Neural cell (in vitro differentiated cells): ENCODE measurements around the gene MAD2L1. TPM values are rescaled to one million over a fixed set of nuclear protein-coding genes. Genes with fewer than 3 reads are reported as not detected.

Experiments
- H2AFZ ChIP-seq: fragments of 200-600, 300-800 bp; sonication (generic), shearing (Covaris generic); 2 replicates; pipeline ENCODE4 v1.6.0; 2014; ENCODE audit warnings: low read depth, mild to moderate bottlenecking, antibody characterized with exemption, low read length, moderate library complexity
- H3F3A ChIP-seq: fragments of 200-600 bp; shearing (Covaris generic); 2 replicates; pipeline ENCODE4 v1.6.1; 2016; ENCODE audit warnings: mild to moderate bottlenecking, moderate library complexity, mixed read lengths, antibody characterized with exemption, low read length; ENCODE audit not compliant: insufficient read depth, poor library complexity, severe bottlenecking
- H3K27ac ChIP-seq: fragments of 200-600, 300-800 bp; sonication (generic), shearing (Covaris generic); 2 replicates; pipeline ENCODE4 v1.5.1; 2014; ENCODE audit warnings: mild to moderate bottlenecking, low read length, moderate library complexity
- H3K27me3 ChIP-seq: fragments of 300-800, 200-600 bp; sonication (generic), shearing (Covaris generic); 2 replicates; pipeline ENCODE4 v1.6.0; 2014; ENCODE audit warnings: mild to moderate bottlenecking, low read depth, low read length, moderate library complexity; ENCODE audit not compliant: insufficient read depth
- H3K36me3 ChIP-seq: fragments of 300-800, 200-600 bp; sonication (generic), shearing (Covaris generic); 2 replicates; pipeline ENCODE4 v1.5.1; 2014; ENCODE audit warnings: mild to moderate bottlenecking, antibody characterized with exemption, low read length, moderate library complexity; ENCODE audit not compliant: insufficient read depth
- H3K4me2 ChIP-seq: fragments of 300-800, 200-600 bp; sonication (generic), shearing (Covaris generic); 2 replicates; pipeline ENCODE4 v1.6.0; 2014; ENCODE audit warnings: mild to moderate bottlenecking, low read length
- H3K4me3 ChIP-seq: fragments of 300-800, 200-600 bp; sonication (generic), shearing (Covaris generic); 2 replicates; pipeline ENCODE4 v1.5.1; 2014; ENCODE audit warnings: mild to moderate bottlenecking, low read length, moderate library complexity
- H3K79me2 ChIP-seq: fragments of 200-600 bp; shearing (Covaris generic); replicated peaks from 2 replicates; pipeline ENCODE4 v1.6.0; 2014; ENCODE audit warnings: mild to moderate bottlenecking, low read length, moderate library complexity; ENCODE audit not compliant: insufficient read depth
- H3K9ac ChIP-seq: fragments of 300-800, 200-600 bp; sonication (generic), shearing (Covaris generic); 2 replicates; pipeline ENCODE4 v1.6.1; 2016; ENCODE audit warnings: mild to moderate bottlenecking, low read length, mixed read lengths
- H3K9me2 ChIP-seq: fragments of 200-600 bp; shearing (Covaris generic); 2 replicates; pipeline ENCODE4 v1.6.1; 2016; ENCODE audit warnings: mild to moderate bottlenecking, low read length, mixed read lengths; ENCODE audit not compliant: insufficient read depth
- H3K9me3 ChIP-seq: fragments of 200-600, 300-800 bp; sonication (generic), shearing (Covaris generic); 2 replicates; pipeline ENCODE4 v1.6.1; 2016; ENCODE audit warnings: mild to moderate bottlenecking, mixed run types, low read length, moderate library complexity, mixed read lengths
- H4K20me1 ChIP-seq: fragments of 200-600 bp; shearing (Covaris generic); 2 replicates; pipeline ENCODE4 v1.6.1; 2016; ENCODE audit warnings: mild to moderate bottlenecking, mixed run types; ENCODE audit not compliant: insufficient read depth
- EP300 ChIP-seq: fragments of 450-650 bp; conservative IDR thresholded peaks from 2 replicates; pipeline ENCODE4 v1.6.1; 2014; ENCODE audit warnings: antibody characterized with exemption, mild to moderate bottlenecking, moderate library complexity; ENCODE audit not compliant: poor library complexity, severe bottlenecking
- EZH2 ChIP-seq: fragments of 200-600, 300-800 bp; shearing (Covaris generic), sonication (generic); IDR thresholded peaks from 2 replicates; pipeline ENCODE4 v1.6.1; 2014; ENCODE audit warnings: antibody characterized with exemption, low read length, borderline replicate concordance, mild to moderate bottlenecking; ENCODE audit not compliant: insufficient read depth, poor library complexity, severe bottlenecking
- MXI1 ChIP-seq: fragments of 450-650 bp; conservative IDR thresholded peaks from 2 replicates; pipeline ENCODE4 v1.6.1; 2014; ENCODE audit warnings: antibody characterized with exemption, mild to moderate bottlenecking; ENCODE audit not compliant: poor library complexity, severe bottlenecking
- POLR2AphosphoS5 ChIP-seq: IDR thresholded peaks from 2 replicates; pipeline ENCODE4 v1.6.1; 2012
- RAD21 ChIP-seq: fragments of 450-650 bp; conservative IDR thresholded peaks from 2 replicates; pipeline ENCODE4 v1.6.1; 2014; ENCODE audit warnings: antibody characterized with exemption, mild to moderate bottlenecking, moderate library complexity
- SMC3 ChIP-seq: fragments of 450-650 bp; conservative IDR thresholded peaks from 2 replicates; pipeline ENCODE4 v1.6.1; 2014; ENCODE audit warnings: antibody characterized with exemption, mild to moderate bottlenecking, moderate library complexity; ENCODE audit not compliant: poor library complexity
- TAF1 ChIP-seq: IDR thresholded peaks from 2 replicates; pipeline ENCODE4 v1.6.1; 2012; ENCODE audit warnings: low read depth
- polyA plus RNA-seq: library from polyadenylated mRNA; depleted of rRNA; stranded (reverse); fragments of >200 nt; gene quantifications from 2 replicates; pipeline ENCODE4 v1.2.3, GENCODE V29; 2014
- TF ChIP-seq, protein P1 (sequence below): fragments of 450-650 bp; IDR thresholded peaks from 2 replicates; pipeline ENCODE4 v1.5.1; 2014; ENCODE audit warnings: antibody characterized with exemption, mild to moderate bottlenecking, moderate library complexity; ENCODE audit not compliant: poor library complexity, severe bottlenecking
- TF ChIP-seq, protein P2 (sequence below): IDR thresholded peaks from 2 replicates; pipeline ENCODE4 v1.6.1; 2012; ENCODE audit warnings: borderline replicate concordance

The MAD2L1 gene
- polyA plus RNA-seq, 1 donor from 2014 or later, result 7.3 TPM

GRCh38 chr4:120010646-120011045 lies 56.0 kb downstream of the MAD2L1 start:
- Histone ChIP-seq H3K9me3 (no peaks in the 10 kb centered on the region), H4K20me1 (no peaks in the 10 kb centered on the region), H3K36me3 (no peaks in the 10 kb centered on the region), H3K9me2 (no peaks in the 10 kb centered on the region), H3K27ac (no peak overlapping the region), H3F3A (no peaks in the 10 kb centered on the region), H3K4me2 (no peak overlapping the region), H3K4me3 (no peak overlapping the region), H3K9ac (no peak overlapping the region), H3K27me3 (no peaks in the 10 kb centered on the region), H3K79me2 (no peaks in the 10 kb centered on the region), H2AFZ (no peak overlapping the region)
- TF ChIP-seq MXI1 (no peak), RAD21 (no peak), POLR2AphosphoS5 (no peak), SMC3 (no peak), TAF1 (no peak), EZH2 (no peak), EP300 (no peak)
- TF ChIP-seq, protein P1, sequence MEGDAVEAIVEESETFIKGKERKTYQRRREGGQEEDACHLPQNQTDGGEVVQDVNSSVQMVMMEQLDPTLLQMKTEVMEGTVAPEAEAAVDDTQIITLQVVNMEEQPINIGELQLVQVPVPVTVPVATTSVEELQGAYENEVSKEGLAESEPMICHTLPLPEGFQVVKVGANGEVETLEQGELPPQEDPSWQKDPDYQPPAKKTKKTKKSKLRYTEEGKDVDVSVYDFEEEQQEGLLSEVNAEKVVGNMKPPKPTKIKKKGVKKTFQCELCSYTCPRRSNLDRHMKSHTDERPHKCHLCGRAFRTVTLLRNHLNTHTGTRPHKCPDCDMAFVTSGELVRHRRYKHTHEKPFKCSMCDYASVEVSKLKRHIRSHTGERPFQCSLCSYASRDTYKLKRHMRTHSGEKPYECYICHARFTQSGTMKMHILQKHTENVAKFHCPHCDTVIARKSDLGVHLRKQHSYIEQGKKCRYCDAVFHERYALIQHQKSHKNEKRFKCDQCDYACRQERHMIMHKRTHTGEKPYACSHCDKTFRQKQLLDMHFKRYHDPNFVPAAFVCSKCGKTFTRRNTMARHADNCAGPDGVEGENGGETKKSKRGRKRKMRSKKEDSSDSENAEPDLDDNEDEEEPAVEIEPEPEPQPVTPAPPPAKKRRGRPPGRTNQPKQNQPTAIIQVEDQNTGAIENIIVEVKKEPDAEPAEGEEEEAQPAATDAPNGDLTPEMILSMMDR, result no peak
- TF ChIP-seq, protein P2, sequence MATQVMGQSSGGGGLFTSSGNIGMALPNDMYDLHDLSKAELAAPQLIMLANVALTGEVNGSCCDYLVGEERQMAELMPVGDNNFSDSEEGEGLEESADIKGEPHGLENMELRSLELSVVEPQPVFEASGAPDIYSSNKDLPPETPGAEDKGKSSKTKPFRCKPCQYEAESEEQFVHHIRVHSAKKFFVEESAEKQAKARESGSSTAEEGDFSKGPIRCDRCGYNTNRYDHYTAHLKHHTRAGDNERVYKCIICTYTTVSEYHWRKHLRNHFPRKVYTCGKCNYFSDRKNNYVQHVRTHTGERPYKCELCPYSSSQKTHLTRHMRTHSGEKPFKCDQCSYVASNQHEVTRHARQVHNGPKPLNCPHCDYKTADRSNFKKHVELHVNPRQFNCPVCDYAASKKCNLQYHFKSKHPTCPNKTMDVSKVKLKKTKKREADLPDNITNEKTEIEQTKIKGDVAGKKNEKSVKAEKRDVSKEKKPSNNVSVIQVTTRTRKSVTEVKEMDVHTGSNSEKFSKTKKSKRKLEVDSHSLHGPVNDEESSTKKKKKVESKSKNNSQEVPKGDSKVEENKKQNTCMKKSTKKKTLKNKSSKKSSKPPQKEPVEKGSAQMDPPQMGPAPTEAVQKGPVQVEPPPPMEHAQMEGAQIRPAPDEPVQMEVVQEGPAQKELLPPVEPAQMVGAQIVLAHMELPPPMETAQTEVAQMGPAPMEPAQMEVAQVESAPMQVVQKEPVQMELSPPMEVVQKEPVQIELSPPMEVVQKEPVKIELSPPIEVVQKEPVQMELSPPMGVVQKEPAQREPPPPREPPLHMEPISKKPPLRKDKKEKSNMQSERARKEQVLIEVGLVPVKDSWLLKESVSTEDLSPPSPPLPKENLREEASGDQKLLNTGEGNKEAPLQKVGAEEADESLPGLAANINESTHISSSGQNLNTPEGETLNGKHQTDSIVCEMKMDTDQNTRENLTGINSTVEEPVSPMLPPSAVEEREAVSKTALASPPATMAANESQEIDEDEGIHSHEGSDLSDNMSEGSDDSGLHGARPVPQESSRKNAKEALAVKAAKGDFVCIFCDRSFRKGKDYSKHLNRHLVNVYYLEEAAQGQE, result no peak

GRCh38 chr4:120009731-120010130 lies 56.9 kb downstream of the MAD2L1 start:
- Histone ChIP-seq H2AFZ (no peak overlapping the region), H3K27me3 (no peaks in the 10 kb centered on the region), H3K79me2 (no peaks in the 10 kb centered on the region), H3K27ac (no peak overlapping the region), H4K20me1 (no peaks in the 10 kb centered on the region), H3K9ac (no peak overlapping the region), H3K4me2 (no peak overlapping the region), H3K4me3 (no peak overlapping the region), H3F3A (no peaks in the 10 kb centered on the region), H3K36me3 (no peaks in the 10 kb centered on the region), H3K9me3 (no peaks in the 10 kb centered on the region), H3K9me2 (no peaks in the 10 kb centered on the region)
- TF ChIP-seq POLR2AphosphoS5, result no peak
- no peak for TF ChIP-seq TAF1
- no peak for TF ChIP-seq SMC3
- TF ChIP-seq, protein P1, result no peak
